HEK293 (cell line): ENCODE data around the gene FGD3.

ENCODE experiments used
- CTCF ChIA-PET: fragments of 350-600 bp; formaldehyde crosslinking; extraction: SDS; loops from one replicate; lab custom pipeline; 2021; ENCODE audit warnings: antibody characterized with exemption; lab: Yijun Ruan, JAX
- POLR2A ChIA-PET: fragments of 300-600 bp; formaldehyde crosslinking; extraction: SDS; loops from one replicate; lab custom pipeline; 2020; ENCODE audit warnings: antibody characterized with exemption, inconsistent platforms; lab: Yijun Ruan, JAX
- H3K27ac ChIP-seq: fragments of 200-500 bp; sonication (Bioruptor generic); 2 replicates; pipeline ENCODE4 v1.5.1; 2014; ENCODE audit warnings: low read depth, low read length, control low read depth, inconsistent platforms; ENCODE audit errors: extremely low read depth
- H3K36me3 ChIP-seq, 2 experiments: fragments of 200-500 bp in 1 of 2; sonication (Bioruptor generic) in 1 of 2; 1 replicate in 1 of 2; 2 replicates in 1 of 2; pipeline ENCODE4 v1.5.1; 2014 to 2017; ENCODE audit warnings: inconsistent platforms in 2 of 2, low read length in 2 of 2; ENCODE audit not compliant: control insufficient read depth in 2 of 2, insufficient read depth in 1 of 2
- H3K4me1 ChIP-seq: fragments of 200-500 bp; sonication (Bioruptor generic); 2 replicates; pipeline ENCODE4 v1.5.1; 2014; ENCODE audit warnings: mild to moderate bottlenecking, low read length, inconsistent platforms; ENCODE audit not compliant: control insufficient read depth, insufficient read depth
- H3K4me3 ChIP-seq: 2 replicates; pipeline ENCODE4 v1.5.1; 2011; ENCODE audit warnings: low read depth, mild to moderate bottlenecking, control low read depth, low read length, moderate library complexity
- H3K9me3 ChIP-seq: fragments of 200-500 bp; sonication (Bioruptor generic); 2 replicates; pipeline ENCODE4 v1.5.1; 2014; ENCODE audit warnings: low read depth, low read length, inconsistent platforms; ENCODE audit not compliant: control insufficient read depth, insufficient read depth
- FEZF1 ChIP-seq: fragments of 450-650 bp; formaldehyde crosslinking; IDR thresholded peaks from 2 replicates; pipeline ENCODE4 v1.5.1; 2016; ENCODE audit warnings: missing biosample characterization, missing genetic modification characterization
- HOXD13 ChIP-seq: sonication (generic); formaldehyde crosslinking; IDR thresholded peaks from 2 replicates; pipeline ENCODE4 v1.8.0; 2022; ENCODE audit warnings: missing genetic modification reagents, borderline replicate concordance
- KLF10 ChIP-seq: fragments of 450-650 bp; IDR thresholded peaks from 2 replicates; pipeline ENCODE4 v1.5.1; 2018; ENCODE audit warnings: missing biosample characterization, mild to moderate bottlenecking, missing genetic modification characterization
- SP3 ChIP-seq: fragments of 450-650 bp; formaldehyde crosslinking; IDR thresholded peaks from 2 replicates; pipeline ENCODE4 v1.5.1; 2016; ENCODE audit warnings: missing biosample characterization, missing genetic modification characterization
- WT1 ChIP-seq: fragments of 450-650 bp; formaldehyde crosslinking; IDR thresholded peaks from 2 replicates; pipeline ENCODE4 v1.5.1; 2016; ENCODE audit warnings: missing biosample characterization, missing genetic modification characterization
- ZBTB20 ChIP-seq: fragments of 450-650 bp; formaldehyde crosslinking; IDR thresholded peaks from 2 replicates; pipeline ENCODE4 v1.5.1; 2016; ENCODE audit warnings: missing biosample characterization, missing genetic modification characterization
- ZBTB8A ChIP-seq: fragments of 450-650 bp; formaldehyde crosslinking; IDR thresholded peaks from 2 replicates; pipeline ENCODE4 v1.5.1; 2016; ENCODE audit warnings: missing biosample characterization, missing genetic modification characterization
- ZEB2 ChIP-seq: fragments of 450-650 bp; formaldehyde crosslinking; IDR thresholded peaks from 2 replicates; pipeline ENCODE4 v1.5.1; 2016; ENCODE audit warnings: missing biosample characterization, missing genetic modification characterization
- ZFP41 ChIP-seq: fragments of 450-650 bp; formaldehyde crosslinking; IDR thresholded peaks from 2 replicates; pipeline ENCODE4 v1.5.1; 2016; ENCODE audit warnings: missing biosample characterization, missing genetic modification characterization, borderline replicate concordance
- ZNF175 ChIP-seq: fragments of 450-650 bp; formaldehyde crosslinking; IDR thresholded peaks from 2 replicates; pipeline ENCODE4 v1.5.1; 2016; ENCODE audit warnings: missing biosample characterization, missing genetic modification characterization
- ZNF223 ChIP-seq: fragments of 450-650 bp; formaldehyde crosslinking; IDR thresholded peaks from 2 replicates; pipeline ENCODE4 v1.5.1; 2016; ENCODE audit warnings: missing biosample characterization, missing genetic modification characterization
- ZNF311 ChIP-seq: fragments of 450-650 bp; formaldehyde crosslinking; IDR thresholded peaks from 2 replicates; pipeline ENCODE4 v1.5.1; 2017; ENCODE audit warnings: missing biosample characterization, missing genetic modification characterization, borderline replicate concordance
- ZNF335 ChIP-seq: fragments of 450-650 bp; formaldehyde crosslinking; conservative IDR thresholded peaks from 2 replicates; pipeline ENCODE4 v1.5.1; 2016; ENCODE audit warnings: missing biosample characterization, missing genetic modification characterization
- ZNF354C ChIP-seq: fragments of 450-650 bp; formaldehyde crosslinking; IDR thresholded peaks from 2 replicates; pipeline ENCODE4 v1.5.1; 2016; ENCODE audit warnings: missing biosample characterization, missing genetic modification characterization, low read depth, borderline replicate concordance
- ZNF391 ChIP-seq: fragments of 450-650 bp; formaldehyde crosslinking; IDR thresholded peaks from 2 replicates; pipeline ENCODE4 v1.5.1; 2016; ENCODE audit warnings: low read depth, missing biosample characterization, missing genetic modification characterization, borderline replicate concordance
- ZNF433 ChIP-seq: fragments of 450-650 bp; formaldehyde crosslinking; IDR thresholded peaks from 2 replicates; pipeline ENCODE4 v1.5.1; 2016; ENCODE audit warnings: missing biosample characterization, missing genetic modification characterization, low read depth
- ZNF514 ChIP-seq: fragments of 450-650 bp; formaldehyde crosslinking; IDR thresholded peaks from 2 replicates; pipeline ENCODE4 v1.5.1; 2016; ENCODE audit warnings: missing biosample characterization, missing genetic modification characterization
- ZNF558 ChIP-seq: fragments of 450-650 bp; formaldehyde crosslinking; IDR thresholded peaks from 2 replicates; pipeline ENCODE4 v1.5.1; 2016; ENCODE audit warnings: missing biosample characterization, missing genetic modification characterization
- ZNF610 ChIP-seq: fragments of 450-650 bp; formaldehyde crosslinking; IDR thresholded peaks from 2 replicates; pipeline ENCODE4 v1.5.1; 2016; ENCODE audit warnings: missing biosample characterization, missing genetic modification characterization, borderline replicate concordance
- ZSCAN23 ChIP-seq: fragments of 450-650 bp; formaldehyde crosslinking; IDR thresholded peaks from 2 replicates; pipeline ENCODE4 v1.5.1; 2016; ENCODE audit warnings: missing biosample characterization, missing genetic modification characterization
- TF ChIP-seq, protein P1 (sequence below): fragments of 450-650 bp; formaldehyde crosslinking; IDR thresholded peaks from 2 replicates; pipeline ENCODE4 v1.5.1; 2016; ENCODE audit warnings: missing biosample characterization, missing genetic modification characterization
- TF ChIP-seq, protein P2 (sequence below): fragments of 450-650 bp; formaldehyde crosslinking; IDR thresholded peaks from 2 replicates; pipeline ENCODE4 v1.5.0; 2017; ENCODE audit warnings: missing biosample characterization, missing genetic modification characterization, borderline replicate concordance
- TF ChIP-seq, protein P3 (sequence below): fragments of 450-650 bp; formaldehyde crosslinking; IDR thresholded peaks from 2 replicates; pipeline ENCODE4 v1.5.1; 2016; ENCODE audit warnings: missing biosample characterization, missing genetic modification characterization

FGD3 gene

DNA sequence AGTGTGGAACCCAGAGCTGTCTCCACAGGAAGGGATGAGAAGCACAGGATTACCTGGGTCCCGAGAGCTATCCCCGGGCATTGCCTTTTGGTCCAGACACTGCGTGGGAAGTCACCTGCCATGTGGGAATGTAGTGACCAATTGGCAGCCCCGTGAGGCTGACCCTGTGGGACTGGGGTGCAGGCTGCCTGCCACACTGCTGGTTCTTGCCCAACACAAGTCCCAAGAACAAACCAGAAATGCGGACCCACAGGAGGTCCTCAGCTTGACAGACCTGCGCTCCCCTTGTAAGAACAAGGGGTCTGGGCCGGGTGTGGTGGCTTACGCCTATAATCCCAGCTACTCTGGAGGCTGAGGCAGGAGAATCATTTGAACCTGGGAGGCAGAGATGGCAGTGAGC lies 2.4 kb upstream of the FGD3 start (continued):
- TF ChIP-seq, protein P1, sequence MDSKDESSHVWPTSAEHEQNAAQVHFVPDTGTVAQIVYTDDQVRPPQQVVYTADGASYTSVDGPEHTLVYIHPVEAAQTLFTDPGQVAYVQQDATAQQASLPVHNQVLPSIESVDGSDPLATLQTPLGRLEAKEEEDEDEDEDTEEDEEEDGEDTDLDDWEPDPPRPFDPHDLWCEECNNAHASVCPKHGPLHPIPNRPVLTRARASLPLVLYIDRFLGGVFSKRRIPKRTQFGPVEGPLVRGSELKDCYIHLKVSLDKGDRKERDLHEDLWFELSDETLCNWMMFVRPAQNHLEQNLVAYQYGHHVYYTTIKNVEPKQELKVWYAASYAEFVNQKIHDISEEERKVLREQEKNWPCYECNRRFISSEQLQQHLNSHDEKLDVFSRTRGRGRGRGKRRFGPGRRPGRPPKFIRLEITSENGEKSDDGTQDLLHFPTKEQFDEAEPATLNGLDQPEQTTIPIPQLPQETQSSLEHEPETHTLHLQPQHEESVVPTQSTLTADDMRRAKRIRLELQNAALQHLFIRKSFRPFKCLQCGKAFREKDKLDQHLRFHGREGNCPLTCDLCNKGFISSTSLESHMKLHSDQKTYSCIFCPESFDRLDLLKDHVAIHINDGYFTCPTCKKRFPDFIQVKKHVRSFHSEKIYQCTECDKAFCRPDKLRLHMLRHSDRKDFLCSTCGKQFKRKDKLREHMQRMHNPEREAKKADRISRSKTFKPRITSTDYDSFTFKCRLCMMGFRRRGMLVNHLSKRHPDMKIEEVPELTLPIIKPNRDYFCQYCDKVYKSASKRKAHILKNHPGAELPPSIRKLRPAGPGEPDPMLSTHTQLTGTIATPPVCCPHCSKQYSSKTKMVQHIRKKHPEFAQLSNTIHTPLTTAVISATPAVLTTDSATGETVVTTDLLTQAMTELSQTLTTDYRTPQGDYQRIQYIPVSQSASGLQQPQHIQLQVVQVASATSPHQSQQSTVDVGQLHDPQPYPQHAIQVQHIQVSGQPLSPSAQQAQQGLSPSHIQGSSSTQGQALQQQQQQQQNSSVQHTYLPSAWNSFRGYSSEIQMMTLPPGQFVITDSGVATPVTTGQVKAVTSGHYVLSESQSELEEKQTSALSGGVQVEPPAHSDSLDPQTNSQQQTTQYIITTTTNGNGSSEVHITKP, result no peak
- TF ChIP-seq ZNF354C (tag by site-specific recombination) (no peak), ZNF223 (no peak)
- TF ChIP-seq, protein P2, sequence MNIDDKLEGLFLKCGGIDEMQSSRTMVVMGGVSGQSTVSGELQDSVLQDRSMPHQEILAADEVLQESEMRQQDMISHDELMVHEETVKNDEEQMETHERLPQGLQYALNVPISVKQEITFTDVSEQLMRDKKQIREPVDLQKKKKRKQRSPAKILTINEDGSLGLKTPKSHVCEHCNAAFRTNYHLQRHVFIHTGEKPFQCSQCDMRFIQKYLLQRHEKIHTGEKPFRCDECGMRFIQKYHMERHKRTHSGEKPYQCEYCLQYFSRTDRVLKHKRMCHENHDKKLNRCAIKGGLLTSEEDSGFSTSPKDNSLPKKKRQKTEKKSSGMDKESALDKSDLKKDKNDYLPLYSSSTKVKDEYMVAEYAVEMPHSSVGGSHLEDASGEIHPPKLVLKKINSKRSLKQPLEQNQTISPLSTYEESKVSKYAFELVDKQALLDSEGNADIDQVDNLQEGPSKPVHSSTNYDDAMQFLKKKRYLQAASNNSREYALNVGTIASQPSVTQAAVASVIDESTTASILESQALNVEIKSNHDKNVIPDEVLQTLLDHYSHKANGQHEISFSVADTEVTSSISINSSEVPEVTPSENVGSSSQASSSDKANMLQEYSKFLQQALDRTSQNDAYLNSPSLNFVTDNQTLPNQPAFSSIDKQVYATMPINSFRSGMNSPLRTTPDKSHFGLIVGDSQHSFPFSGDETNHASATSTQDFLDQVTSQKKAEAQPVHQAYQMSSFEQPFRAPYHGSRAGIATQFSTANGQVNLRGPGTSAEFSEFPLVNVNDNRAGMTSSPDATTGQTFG (tag by site-specific recombination), result no peak

- H3K9me3 ChIP-seq, result no peaks in the 10 kb centered on the region
- no peak overlapping the region for H3K4me3 ChIP-seq
- H3K36me3 ChIP-seq, result no peaks in the 10 kb centered on the region
- POLR2A ChIA-PET, result no interaction called here
- H3K4me1 ChIP-seq, result no peaks in the 10 kb centered on the region
- H3K27ac ChIP-seq, result no peak overlapping the region
- no peak for TF ChIP-seq KLF10 (tag by site-specific recombination)
- TF ChIP-seq FEZF1, result no peak
- no peak for TF ChIP-seq ZNF433
- TF ChIP-seq ZNF558, result no peak
- no peak for TF ChIP-seq ZBTB20 (tag by site-specific recombination)
- TF ChIP-seq ZNF223, result no peak
- TF ChIP-seq ZNF335 (tag by site-specific recombination), result no peak
- no peak for TF ChIP-seq ZFP41 (tag by site-specific recombination)
- TF ChIP-seq HOXD13, result no peak
- TF ChIP-seq, all 188 proteins: peak for 0
- CTCF ChIA-PET, result interaction anchor here (0.6 kb wide), 1 partner anchor 14 kb away, joined by 5 read pairs; no protein-coding TSS in a partner anchor
Measured at GRCh38 chr9:92945796-92946195, 1.5 kb upstream of the FGD3 start.

- CTCF ChIA-PET, result interaction anchor here (0.7 to 0.9 kb wide), 3 partner anchors 9 to 307 kb away, joined by 3 read pairs; no protein-coding TSS in a partner anchor
- POLR2A ChIA-PET, result no interaction called here
- TF ChIP-seq ZNF514 (tag by site-specific recombination) (no peak), ZNF610 (tag by site-specific recombination) (no peak), ZNF311 (no peak), WT1 (tag by site-specific recombination) (no peak), ZSCAN23 (tag by site-specific recombination) (no peak), SP3 (tag by site-specific recombination) (no peak), ZNF175 (tag by site-specific recombination) (no peak), ZNF391 (tag by site-specific recombination) (no peak), ZBTB8A (tag by site-specific recombination) (no peak), ZEB2 (tag by site-specific recombination) (no peak)
- TF ChIP-seq, protein P3, sequence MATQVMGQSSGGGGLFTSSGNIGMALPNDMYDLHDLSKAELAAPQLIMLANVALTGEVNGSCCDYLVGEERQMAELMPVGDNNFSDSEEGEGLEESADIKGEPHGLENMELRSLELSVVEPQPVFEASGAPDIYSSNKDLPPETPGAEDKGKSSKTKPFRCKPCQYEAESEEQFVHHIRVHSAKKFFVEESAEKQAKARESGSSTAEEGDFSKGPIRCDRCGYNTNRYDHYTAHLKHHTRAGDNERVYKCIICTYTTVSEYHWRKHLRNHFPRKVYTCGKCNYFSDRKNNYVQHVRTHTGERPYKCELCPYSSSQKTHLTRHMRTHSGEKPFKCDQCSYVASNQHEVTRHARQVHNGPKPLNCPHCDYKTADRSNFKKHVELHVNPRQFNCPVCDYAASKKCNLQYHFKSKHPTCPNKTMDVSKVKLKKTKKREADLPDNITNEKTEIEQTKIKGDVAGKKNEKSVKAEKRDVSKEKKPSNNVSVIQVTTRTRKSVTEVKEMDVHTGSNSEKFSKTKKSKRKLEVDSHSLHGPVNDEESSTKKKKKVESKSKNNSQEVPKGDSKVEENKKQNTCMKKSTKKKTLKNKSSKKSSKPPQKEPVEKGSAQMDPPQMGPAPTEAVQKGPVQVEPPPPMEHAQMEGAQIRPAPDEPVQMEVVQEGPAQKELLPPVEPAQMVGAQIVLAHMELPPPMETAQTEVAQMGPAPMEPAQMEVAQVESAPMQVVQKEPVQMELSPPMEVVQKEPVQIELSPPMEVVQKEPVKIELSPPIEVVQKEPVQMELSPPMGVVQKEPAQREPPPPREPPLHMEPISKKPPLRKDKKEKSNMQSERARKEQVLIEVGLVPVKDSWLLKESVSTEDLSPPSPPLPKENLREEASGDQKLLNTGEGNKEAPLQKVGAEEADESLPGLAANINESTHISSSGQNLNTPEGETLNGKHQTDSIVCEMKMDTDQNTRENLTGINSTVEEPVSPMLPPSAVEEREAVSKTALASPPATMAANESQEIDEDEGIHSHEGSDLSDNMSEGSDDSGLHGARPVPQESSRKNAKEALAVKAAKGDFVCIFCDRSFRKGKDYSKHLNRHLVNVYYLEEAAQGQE, result no peak
- Histone ChIP-seq H3K9me3 (no peaks in the 10 kb centered on the region), H3K27ac (no peak overlapping the region), H3K4me3 (no peak overlapping the region), H3K36me3 (no peaks in the 10 kb centered on the region), H3K4me1 (no peaks in the 10 kb centered on the region)
Measured at GRCh38 chr9:92948038-92948534, 763 bp downstream of the FGD3 start.
